ENCODE results near the gene SHCBP1. TPM values are rescaled to one million over a fixed set of nuclear protein-coding genes. Genes with fewer than 3 reads are reported as not detected.

SHCBP1 gene
- total RNA-seq, 2 donors from 2014 or later = 4.6 to 25.1 TPM

DNA sequence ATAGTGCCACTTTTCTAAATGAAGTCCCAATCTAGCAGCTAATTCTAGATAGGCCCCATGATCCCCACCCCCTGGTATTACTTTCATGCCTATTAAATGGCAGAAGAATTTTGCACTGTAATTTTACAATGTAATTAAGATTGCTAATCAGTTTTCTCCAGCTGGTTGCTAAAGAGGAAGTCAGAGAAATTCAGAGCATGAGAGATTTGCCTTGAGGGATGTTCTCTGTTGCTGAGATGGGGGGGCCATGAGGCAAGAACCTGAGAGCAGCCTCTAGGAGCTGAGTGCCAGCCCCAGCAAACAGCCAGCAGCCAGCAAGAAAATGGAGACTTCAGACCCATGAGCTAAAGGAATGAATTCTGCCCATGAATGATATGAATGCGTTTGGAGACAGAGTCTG, 38.9 kb downstream of the SHCBP1 start:
- intact Hi-C loops (cut with DNase I) = no loop called here
- TF ChIP-seq, protein P1, sequence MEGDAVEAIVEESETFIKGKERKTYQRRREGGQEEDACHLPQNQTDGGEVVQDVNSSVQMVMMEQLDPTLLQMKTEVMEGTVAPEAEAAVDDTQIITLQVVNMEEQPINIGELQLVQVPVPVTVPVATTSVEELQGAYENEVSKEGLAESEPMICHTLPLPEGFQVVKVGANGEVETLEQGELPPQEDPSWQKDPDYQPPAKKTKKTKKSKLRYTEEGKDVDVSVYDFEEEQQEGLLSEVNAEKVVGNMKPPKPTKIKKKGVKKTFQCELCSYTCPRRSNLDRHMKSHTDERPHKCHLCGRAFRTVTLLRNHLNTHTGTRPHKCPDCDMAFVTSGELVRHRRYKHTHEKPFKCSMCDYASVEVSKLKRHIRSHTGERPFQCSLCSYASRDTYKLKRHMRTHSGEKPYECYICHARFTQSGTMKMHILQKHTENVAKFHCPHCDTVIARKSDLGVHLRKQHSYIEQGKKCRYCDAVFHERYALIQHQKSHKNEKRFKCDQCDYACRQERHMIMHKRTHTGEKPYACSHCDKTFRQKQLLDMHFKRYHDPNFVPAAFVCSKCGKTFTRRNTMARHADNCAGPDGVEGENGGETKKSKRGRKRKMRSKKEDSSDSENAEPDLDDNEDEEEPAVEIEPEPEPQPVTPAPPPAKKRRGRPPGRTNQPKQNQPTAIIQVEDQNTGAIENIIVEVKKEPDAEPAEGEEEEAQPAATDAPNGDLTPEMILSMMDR (IDR thresholded peaks at IDR 0.05) = no peak
- Histone ChIP-seq H3K36me3 (no peaks in the 10 kb centered on the region), H3K4me1 (no peaks in the 10 kb centered on the region), H3K27ac (no peak overlapping the region), H3K27me3 (no peaks in the 10 kb centered on the region), H3K9ac (ENCODE audit: low read depth in 2 of 2, low read length in 2 of 2) (no peak overlapping the region), H3K4me3 (no peak overlapping the region), H3K9me3 (no peaks in the 10 kb centered on the region)
- no peak for DNase-seq

DNA sequence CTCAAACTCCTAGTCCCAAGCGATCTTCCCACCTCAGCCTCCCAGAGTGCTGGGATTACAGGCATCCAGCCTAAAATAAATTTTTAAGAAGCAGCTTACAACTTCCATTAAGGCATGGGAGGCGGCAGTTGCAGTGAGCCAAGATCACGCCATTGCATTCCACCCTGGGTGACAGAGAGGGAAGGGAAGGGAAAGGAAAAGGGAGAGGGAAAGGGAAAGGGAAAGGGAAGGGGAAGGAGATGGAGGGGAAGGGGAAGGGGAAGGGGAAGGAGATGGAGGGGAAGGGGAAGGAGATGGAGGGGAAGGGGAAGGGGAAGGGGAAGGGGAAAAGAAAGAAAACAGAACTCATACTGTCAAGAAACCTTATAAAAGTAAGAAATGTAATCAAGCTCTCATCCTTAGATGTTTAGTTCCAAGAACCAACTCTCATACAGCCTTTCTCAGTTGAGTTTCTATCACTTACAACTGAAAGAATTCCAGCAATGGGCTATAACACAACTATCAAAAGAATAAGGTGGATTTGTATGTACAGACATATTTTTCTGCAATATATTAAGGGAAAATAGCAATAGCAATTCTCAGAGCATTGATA, 43.1 kb downstream of the SHCBP1 start:
- no peaks in the 10 kb centered on the region for H3K27me3 ChIP-seq
- H3K36me3 ChIP-seq = no peaks in the 10 kb centered on the region
- no peak overlapping the region for H3K9ac ChIP-seq (ENCODE audit: low read depth in 2 of 2, low read length in 2 of 2)
- no peaks in the 10 kb centered on the region for H3K9me3 ChIP-seq
- DNase-seq = no peak
- no peak overlapping the region for H3K27ac ChIP-seq
- intact Hi-C loops (cut with DNase I) = no loop called here
- H3K4me3 ChIP-seq = no peak overlapping the region
- no peaks in the 10 kb centered on the region for H3K4me1 ChIP-seq
- TF ChIP-seq, protein P1 (IDR thresholded peaks at IDR 0.05) = no peak

DNA sequence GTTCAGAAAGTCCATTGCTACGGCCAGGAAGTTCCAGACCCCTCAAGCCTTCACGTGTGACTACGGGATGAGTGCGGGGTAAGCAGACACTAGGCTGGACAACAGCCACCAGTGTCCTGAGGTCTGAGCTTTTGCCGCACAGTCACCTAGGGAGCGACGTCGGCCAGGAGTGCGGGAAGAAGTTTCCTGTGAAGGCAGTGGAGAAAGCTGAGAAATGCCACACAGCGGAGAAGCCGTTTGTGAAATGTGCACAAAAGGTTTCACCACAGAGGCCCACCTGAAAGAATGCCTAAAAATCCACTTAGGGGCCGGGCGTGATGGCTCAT, 47.4 kb downstream of the SHCBP1 start:
- Histone ChIP-seq H3K4me3 (no peak overlapping the region), H3K27ac (no peak overlapping the region), H3K4me1 (no peaks in the 10 kb centered on the region), H3K9me3 (no peaks in the 10 kb centered on the region), H3K27me3 (no peaks in the 10 kb centered on the region), H3K36me3 (no peaks in the 10 kb centered on the region), H3K9ac (ENCODE audit: low read depth in 2 of 2, low read length in 2 of 2) (no peak overlapping the region)
- TF ChIP-seq, protein P1 (IDR thresholded peaks at IDR 0.05) = no peak
- DNase-seq = no peak
- intact Hi-C loops (cut with DNase I) = no loop called here

DNA sequence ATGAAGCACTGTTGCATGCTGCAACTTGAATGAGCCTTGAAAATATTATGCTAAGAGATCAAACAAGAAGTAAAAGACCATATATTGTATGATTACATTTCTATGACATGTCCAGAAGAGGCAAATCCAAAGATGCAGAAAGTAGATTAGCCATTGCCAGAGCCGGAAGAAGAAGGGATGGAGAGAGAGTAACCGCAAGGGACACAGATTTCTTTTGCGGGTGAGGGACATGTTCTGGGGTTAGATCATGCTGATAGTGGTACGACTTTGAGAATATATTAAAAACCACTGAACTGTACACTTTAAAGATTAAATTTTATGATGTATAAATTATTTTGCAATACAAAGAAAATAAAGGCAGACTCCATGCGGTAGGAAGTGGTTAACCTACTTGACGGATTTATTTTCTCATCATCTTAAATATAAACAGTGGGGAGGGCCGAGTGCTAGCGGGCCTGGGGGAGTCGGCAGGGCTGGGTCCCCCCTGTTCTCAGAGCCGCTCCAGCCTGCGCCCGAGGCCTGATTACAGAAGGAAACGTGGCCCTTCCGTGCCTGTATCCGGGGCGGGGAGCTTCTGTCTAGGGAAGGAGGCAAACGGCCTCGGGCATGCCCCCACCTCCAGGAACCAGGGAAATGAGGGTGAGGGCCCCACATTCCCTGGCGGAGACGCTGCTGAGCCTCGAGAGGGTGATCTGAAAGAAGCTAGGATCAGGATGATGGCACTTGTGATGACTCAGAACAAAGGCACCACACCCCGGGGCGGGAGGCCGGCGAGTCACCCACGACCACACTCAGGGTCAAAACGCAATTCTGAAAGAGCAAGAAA, 48.0 kb downstream of the SHCBP1 start:
- no peaks in the 10 kb centered on the region for H3K4me1 ChIP-seq
- H3K9ac ChIP-seq (ENCODE audit: low read depth in 2 of 2, low read length in 2 of 2) = no peak overlapping the region
- TF ChIP-seq, protein P1 (IDR thresholded peaks at IDR 0.05) = no peak
- intact Hi-C loops (cut with DNase I) = no loop called here
- no peak overlapping the region for H3K4me3 ChIP-seq
- no peak for DNase-seq
- H3K9me3 ChIP-seq = no peaks in the 10 kb centered on the region
- no peak overlapping the region for H3K27ac ChIP-seq
- no peaks in the 10 kb centered on the region for H3K27me3 ChIP-seq
- no peaks in the 10 kb centered on the region for H3K36me3 ChIP-seq

DNA sequence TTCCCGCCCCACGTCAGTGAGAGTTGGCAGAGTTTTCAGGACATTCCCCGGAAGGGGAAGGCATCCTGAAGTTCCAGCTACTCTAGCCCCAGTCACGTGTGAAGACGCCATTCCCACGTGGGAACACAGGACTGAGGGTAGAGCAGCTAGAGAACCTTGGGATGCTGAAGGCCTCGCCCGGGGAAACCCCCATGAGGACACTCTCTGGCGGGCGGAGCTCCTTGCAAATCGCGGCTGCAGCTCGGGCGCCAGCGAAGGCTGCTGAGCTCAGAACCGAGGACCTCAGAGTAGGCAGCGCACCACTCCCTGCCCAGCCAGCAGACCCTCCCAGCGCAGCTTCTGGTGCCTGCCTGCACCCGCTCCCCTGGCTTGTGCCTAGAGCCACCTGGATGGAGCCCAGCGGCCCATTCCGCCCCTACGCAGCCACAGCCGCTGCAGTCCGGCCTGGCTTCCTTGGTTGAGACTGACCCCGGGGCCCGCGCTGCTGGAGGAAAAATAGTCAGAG, 51.9 kb downstream of the SHCBP1 start:
- Histone ChIP-seq H3K27me3 (no peaks in the 10 kb centered on the region), H3K27ac (no peak overlapping the region)

More for the DNA sequence above, 51.9 kb downstream of the SHCBP1 start:
- no peak overlapping the region for H3K9ac ChIP-seq (ENCODE audit: low read depth in 2 of 2, low read length in 2 of 2)
- no peak for DNase-seq
- intact Hi-C loops (cut with DNase I) = no loop called here
- TF ChIP-seq, protein P1 (IDR thresholded peaks at IDR 0.05) = no peak
- no peaks in the 10 kb centered on the region for H3K9me3 ChIP-seq
- no peaks in the 10 kb centered on the region for H3K4me1 ChIP-seq
- no peaks in the 10 kb centered on the region for H3K36me3 ChIP-seq
- no peak overlapping the region for H3K4me3 ChIP-seq
